GM12865 (cell line): ENCODE measurements around the gene UBE3C.

Source experiments
- DNase-seq: peaks from one replicate; pipeline ENCODE4 v3.0.0; 2010; ENCODE audit warnings: low read depth
- H3K4me3 ChIP-seq: 2 replicates; pipeline ENCODE4 v1.5.1; 2011; ENCODE audit warnings: mild to moderate bottlenecking, low read depth, low read length, control low read depth
- TF ChIP-seq, protein P1 (sequence below): IDR thresholded peaks from 2 replicates; pipeline ENCODE4 v1.5.1; 2011; ENCODE audit warnings: low read length, control low read depth, low read depth, inconsistent platforms; ENCODE audit not compliant: insufficient read depth; ENCODE audit errors: missing control alignments

UBE3C gene

DNA sequence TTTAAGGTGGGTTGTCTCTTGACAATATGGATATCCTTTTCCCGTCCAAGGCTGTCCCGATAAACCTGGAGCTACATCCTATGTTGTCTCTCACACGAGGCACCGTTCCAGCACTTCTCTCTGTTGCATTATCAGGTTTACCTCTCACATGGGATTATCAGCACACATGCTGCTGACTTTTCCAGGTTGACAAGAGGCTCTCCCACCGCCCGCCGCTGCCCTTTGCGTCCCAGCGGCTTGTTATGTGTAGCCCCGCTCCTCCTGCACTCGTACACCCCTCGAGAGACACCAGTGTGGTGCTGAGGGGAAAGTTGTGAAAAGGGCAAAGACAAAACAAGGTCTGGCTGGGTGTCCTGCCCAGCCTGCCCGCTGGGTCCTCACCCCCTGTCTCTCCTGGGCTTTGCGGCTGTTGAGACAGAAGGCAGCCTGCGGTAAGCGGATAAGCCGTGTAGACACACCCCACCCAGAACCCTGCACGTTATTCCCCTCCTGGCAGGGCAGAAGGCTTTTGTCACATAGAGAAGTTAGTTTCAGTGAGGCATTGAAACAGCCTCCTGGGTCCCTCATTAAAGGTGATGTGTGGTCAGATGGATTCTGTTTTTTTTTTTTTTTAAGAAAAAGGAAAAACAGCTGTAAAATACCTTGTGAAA is 38.7 kb downstream of the UBE3C start:
- no peak overlapping the region for H3K4me3 ChIP-seq
- DNase-seq, result peak; percentile 44
- TF ChIP-seq, protein P1, sequence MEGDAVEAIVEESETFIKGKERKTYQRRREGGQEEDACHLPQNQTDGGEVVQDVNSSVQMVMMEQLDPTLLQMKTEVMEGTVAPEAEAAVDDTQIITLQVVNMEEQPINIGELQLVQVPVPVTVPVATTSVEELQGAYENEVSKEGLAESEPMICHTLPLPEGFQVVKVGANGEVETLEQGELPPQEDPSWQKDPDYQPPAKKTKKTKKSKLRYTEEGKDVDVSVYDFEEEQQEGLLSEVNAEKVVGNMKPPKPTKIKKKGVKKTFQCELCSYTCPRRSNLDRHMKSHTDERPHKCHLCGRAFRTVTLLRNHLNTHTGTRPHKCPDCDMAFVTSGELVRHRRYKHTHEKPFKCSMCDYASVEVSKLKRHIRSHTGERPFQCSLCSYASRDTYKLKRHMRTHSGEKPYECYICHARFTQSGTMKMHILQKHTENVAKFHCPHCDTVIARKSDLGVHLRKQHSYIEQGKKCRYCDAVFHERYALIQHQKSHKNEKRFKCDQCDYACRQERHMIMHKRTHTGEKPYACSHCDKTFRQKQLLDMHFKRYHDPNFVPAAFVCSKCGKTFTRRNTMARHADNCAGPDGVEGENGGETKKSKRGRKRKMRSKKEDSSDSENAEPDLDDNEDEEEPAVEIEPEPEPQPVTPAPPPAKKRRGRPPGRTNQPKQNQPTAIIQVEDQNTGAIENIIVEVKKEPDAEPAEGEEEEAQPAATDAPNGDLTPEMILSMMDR, result no peak

DNA sequence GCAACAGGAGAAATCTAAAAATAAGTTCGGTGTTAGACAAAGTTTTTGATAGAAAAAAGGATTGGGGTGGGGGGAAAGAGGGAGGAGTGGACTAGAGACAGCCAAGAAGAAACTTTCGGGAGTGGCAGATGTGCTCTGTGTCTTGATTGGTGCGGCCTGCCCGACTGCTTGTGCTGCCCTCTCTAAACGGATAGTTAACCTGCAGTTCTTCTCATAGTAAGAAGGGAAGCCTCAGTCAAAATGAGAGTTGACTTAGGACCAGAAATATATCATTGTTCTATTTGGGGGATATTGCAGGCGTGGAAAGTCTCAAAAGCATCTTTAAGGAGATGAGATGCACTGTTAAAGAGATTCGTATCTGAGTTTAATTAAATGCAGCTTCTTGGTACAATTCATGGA is 39.3 kb downstream of the UBE3C start:
- H3K4me3 ChIP-seq, result no peak overlapping the region
- TF ChIP-seq, protein P1, result no peak
- DNase-seq, result peak; percentile 53

DNA sequence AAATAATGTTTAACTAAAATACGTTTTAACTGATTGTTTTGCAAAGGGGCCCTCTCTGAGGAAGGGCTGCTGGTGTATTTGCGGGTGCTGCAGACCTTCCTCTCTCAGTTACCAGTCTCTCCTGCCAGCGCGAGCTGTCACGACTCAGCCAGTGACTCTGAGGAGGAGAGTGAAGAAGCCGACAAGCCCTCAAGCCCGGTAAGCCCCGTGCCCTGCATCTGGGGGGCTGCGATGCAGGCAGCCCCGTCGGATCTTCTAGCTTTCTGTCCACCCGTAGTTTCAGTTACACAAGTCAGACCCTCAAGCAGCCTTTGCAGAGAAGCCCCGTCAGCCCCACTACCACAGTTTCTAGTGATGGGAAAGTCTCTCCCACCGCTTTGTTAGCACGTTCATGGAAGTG is 45.1 kb downstream of the UBE3C start:
- TF ChIP-seq, protein P1, result no peak
- no peak for DNase-seq
- H3K4me3 ChIP-seq, result no peak overlapping the region

DNA sequence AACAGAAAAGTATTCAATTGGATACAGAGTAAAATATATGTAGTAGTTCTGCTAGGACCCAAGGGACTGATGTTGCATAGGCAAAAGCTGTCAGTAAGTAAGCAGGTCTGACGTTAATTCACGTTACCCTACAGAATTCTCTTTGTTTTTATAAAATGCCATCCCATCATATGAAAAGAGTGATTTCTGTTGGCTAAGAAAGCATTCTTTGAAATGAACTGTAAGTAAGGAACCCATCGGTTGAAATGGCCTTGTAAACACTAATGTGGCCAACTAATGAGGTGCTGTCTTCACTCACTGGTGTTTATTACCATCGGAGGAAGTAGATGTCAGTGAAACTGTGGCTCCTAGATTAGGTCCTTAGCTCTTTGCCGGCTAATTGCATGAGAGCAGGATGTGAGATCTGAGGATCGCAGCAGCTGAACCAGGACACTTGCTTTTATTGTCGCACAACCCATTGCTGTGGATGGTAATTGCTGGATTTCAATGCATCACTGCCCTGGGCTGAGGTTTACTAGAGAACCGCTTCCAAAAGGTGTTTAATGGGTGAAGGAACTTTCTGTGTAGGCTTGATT is 49.5 kb downstream of the UBE3C start:
- no peak overlapping the region for H3K4me3 ChIP-seq
- TF ChIP-seq, protein P1, result no peak
- DNase-seq, result no peak

DNA sequence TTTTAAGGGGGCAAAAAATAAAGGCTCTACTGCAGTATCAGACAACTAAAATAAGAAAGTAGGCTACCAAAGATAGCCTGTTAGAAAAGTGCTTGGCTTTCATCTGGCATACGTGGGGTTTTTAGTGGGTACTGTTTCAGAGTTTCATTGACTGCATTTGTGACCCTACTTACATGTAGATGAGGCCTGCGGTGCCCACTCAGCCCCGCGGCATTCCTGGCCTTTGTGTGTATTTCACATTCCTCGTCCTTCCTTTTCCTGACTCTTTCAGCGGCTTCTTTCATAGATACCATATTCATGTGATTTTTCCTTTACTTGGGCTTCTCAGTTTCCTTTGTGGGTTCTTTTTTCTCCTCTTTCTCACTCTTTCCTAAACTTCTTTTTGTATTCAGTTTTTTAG is 50.7 kb downstream of the UBE3C start:
- H3K4me3 ChIP-seq, result no peak overlapping the region
- TF ChIP-seq, protein P1, result no peak
- DNase-seq, result no peak

DNA sequence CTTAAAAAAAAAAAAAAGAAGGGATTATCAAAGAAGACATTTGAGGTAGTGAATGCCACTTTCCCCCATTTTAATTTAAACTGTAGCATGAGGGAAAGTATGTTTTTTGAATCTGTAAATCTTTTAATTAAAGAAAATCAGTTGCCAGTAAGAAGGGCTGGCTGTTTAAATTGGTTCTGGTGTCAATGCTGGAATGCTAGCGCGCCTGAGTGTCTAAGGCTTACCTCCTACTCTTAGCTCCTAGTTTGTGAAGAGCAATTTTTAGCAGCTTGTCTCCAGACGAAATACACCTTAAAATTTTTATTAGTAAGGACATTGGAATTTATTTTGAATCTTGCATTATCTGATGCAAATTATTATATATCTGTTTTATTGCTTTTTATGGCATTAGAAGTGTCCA is 54.1 kb downstream of the UBE3C start:
- H3K4me3 ChIP-seq, result no peak overlapping the region
- TF ChIP-seq, protein P1, result no peak
- no peak for DNase-seq

DNA sequence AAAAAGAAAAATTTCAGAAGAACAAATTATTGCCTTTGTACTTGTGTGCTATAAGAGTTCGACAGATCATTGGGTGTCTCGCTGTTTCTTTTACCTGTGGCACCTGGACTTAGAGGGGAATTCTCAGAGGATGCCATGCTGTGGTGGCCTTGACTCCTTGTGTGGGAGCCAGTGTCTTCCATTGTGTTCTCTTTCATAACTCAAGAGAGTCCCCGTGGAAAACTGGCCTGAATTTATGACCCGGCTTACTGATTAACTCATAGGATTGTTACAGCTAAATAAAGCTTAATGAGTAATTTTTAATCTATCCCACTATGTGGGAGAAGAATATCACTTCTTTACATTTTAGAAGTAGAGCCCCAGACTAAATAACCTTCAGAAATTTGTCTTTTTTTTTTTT is 54.5 kb downstream of the UBE3C start:
- H3K4me3 ChIP-seq, result no peak overlapping the region
- no peak for DNase-seq
- TF ChIP-seq, protein P1, result no peak
